Endothelial cell of umbilical vein (primary cell): Measurements from ENCODE around the gene CROCC.

ENCODE experiments used
- EZH2 ChIP-seq: IDR thresholded peaks from 2 replicates; pipeline ENCODE4 v1.6.1; 2012; ENCODE audit warnings: borderline replicate concordance, low read depth, mild to moderate bottlenecking, moderate library complexity, low read length, inconsistent platforms; ENCODE audit not compliant: severe bottlenecking
- FOS ChIP-seq: IDR thresholded peaks from 2 replicates; pipeline ENCODE4 v1.6.1; 2011; ENCODE audit warnings: mild to moderate bottlenecking, low read length, moderate library complexity, borderline replicate concordance; ENCODE audit not compliant: insufficient read depth
- JUN ChIP-seq: IDR thresholded peaks from 2 replicates; pipeline ENCODE4 v1.6.1; 2011; ENCODE audit warnings: borderline replicate concordance, low read depth; ENCODE audit not compliant: insufficient read length, insufficient read depth
- MYC ChIP-seq: IDR thresholded peaks from one replicate; pipeline ENCODE4 v1.6.1; 2011; ENCODE audit warnings: mild to moderate bottlenecking, low read depth, low read length
- POLR2A ChIP-seq: IDR thresholded peaks from 2 replicates; pipeline ENCODE4 v1.6.1; 2012; ENCODE audit warnings: low read depth, mild to moderate bottlenecking, control low read depth, low read length
- POLR2AphosphoS5 ChIP-seq: IDR thresholded peaks from 2 replicates; pipeline ENCODE4 v1.6.1; 2012; ENCODE audit warnings: low read depth, mild to moderate bottlenecking, control low read depth, low read length, moderate library complexity; ENCODE audit not compliant: insufficient read depth
- TF ChIP-seq, protein P1 (sequence below): IDR thresholded peaks from 2 replicates; pipeline ENCODE4 v1.6.1; 2011; ENCODE audit not compliant: insufficient read depth, insufficient read length
- TF ChIP-seq, protein P2 (sequence below), 2 donors: IDR thresholded peaks; 1 replicate in 1 of 2; 2 replicates in 1 of 2; pipeline ENCODE4 v1.5.1; 2011; ENCODE audit warnings: low read length in 2 of 2, mild to moderate bottlenecking in 2 of 2, moderate library complexity in 2 of 2, control low read depth in 1 of 2, inconsistent platforms in 1 of 2, low read depth in 1 of 2; ENCODE audit not compliant: insufficient read depth in 1 of 2; ENCODE audit errors: extremely low read depth in 1 of 2

DNA sequence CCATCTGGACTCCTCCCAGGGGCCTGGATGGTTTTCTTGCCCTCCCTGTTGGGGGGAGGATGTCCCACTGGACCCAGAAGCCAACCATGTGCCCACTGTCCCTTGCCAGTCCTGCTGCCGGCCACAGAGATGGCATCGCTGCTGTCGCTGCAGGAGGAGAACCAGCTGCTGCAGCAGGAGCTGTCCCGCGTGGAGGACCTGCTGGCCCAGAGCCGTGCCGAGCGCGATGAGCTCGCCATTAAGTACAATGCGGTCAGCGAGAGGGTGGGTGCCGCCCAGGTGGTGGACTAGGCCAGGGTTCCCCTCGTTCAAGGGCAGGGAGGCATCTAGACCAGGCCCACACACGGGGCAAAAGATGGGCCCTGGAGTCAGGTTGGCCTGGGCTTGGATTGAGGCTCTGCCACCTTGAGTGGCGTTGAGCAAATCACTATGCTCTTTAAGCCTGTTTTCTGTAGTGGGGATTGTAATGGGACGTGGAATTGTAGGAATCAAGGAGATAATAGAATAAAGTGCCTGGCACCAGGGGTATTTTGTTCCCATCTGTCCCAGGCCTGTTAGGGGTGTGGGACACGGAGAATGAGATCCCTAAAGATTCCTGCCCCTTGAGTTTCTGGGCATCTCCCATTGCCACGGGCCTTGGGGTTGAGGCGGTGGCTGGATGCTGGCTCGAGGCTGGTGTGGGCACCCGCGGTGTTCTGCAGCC, 2.6 kb downstream of the CROCC start:
- no peak for TF ChIP-seq POLR2A
- TF ChIP-seq, protein P1, sequence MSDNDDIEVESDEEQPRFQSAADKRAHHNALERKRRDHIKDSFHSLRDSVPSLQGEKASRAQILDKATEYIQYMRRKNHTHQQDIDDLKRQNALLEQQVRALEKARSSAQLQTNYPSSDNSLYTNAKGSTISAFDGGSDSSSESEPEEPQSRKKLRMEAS: no peak
- TF ChIP-seq POLR2AphosphoS5: no peak
- TF ChIP-seq, protein P2, sequence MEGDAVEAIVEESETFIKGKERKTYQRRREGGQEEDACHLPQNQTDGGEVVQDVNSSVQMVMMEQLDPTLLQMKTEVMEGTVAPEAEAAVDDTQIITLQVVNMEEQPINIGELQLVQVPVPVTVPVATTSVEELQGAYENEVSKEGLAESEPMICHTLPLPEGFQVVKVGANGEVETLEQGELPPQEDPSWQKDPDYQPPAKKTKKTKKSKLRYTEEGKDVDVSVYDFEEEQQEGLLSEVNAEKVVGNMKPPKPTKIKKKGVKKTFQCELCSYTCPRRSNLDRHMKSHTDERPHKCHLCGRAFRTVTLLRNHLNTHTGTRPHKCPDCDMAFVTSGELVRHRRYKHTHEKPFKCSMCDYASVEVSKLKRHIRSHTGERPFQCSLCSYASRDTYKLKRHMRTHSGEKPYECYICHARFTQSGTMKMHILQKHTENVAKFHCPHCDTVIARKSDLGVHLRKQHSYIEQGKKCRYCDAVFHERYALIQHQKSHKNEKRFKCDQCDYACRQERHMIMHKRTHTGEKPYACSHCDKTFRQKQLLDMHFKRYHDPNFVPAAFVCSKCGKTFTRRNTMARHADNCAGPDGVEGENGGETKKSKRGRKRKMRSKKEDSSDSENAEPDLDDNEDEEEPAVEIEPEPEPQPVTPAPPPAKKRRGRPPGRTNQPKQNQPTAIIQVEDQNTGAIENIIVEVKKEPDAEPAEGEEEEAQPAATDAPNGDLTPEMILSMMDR (IDR thresholded peaks at IDR 0.05; ENCODE audit: extremely low read depth in 1 of 2, insufficient read depth in 1 of 2, low read depth in 1 of 2, low read length in 2 of 2): no peak
- TF ChIP-seq EZH2: no peak
- no peak for TF ChIP-seq MYC
- TF ChIP-seq JUN: no peak
- no peak for TF ChIP-seq FOS
